Pancreas (tissue), 10 donors: Measurements from ENCODE around the gene FASN. TPM values are rescaled to one million over a fixed set of nuclear protein-coding genes. Genes with fewer than 3 reads are reported as not detected.

Experiments used
- ATAC-seq, 4 donors: fragments of 200-7000 bp; cut with Tn5 transposase; one replicate each; pipeline versions ENCODE4 v1.8.0 to v1.9.1; 2020; ENCODE audit warnings: mild to moderate bottlenecking in 4 of 4, moderate library complexity in 4 of 4
- DNase-seq, 6 donors: peaks; one replicate each; pipeline ENCODE4 v3.0.0-alpha.2; 2020
- FAIRE-seq: peaks from 2 replicates; lab custom pipeline; 2012; peaks lifted over from hg19 to GRCh38; lab: Jason Lieb, UNC
- H3K27ac ChIP-seq, 4 donors: fragments of 200-600 bp; sonication (generic); 1 replicate in 3 of 4; 2 replicates in 1 of 4; pipeline versions ENCODE4 v1.5.0 to v1.8.0; 2020
- H3K27me3 ChIP-seq, 4 donors: fragments of 200-600 bp; one replicate each; pipeline ENCODE4 v1.8.0; 2021
- H3K36me3 ChIP-seq, 3 donors: fragments of 200-600 bp; sonication (generic) in 1 of 3; one replicate each; pipeline versions ENCODE4 v1.5.0 to v1.8.0; 2020 to 2021
- H3K4me1 ChIP-seq, 3 donors: fragments of 200-600 bp; one replicate each; pipeline ENCODE4 v1.8.0; 2021
- H3K4me3 ChIP-seq, 4 donors: fragments of 200-600 bp; sonication (generic) in 2 of 4; one replicate each; pipeline versions ENCODE4 v1.5.0 to v1.8.0; 2020 to 2021
- H3K9me3 ChIP-seq, 4 donors: fragments of 200-600 bp; one replicate each; pipeline ENCODE4 v1.8.0; 2021
- CTCF ChIP-seq, 4 donors: fragments of 200-600 bp; sonication (generic) in 3 of 4; IDR thresholded peaks; one replicate each; pipeline versions ENCODE4 v1.5.0 to v1.8.0; 2021; ENCODE audit warnings: antibody characterized with exemption in 4 of 4
- WGBS, 2 donors: extraction: QIAGEN DNeasy Blood & Tissue Kit; methylation state at CpG; one replicate each; pipeline ENCODE4 v1.1.7; 2013; 5-methylcytosine and 5-hydroxymethylcytosine counted together
- intact Hi-C, 3 donors: fragments of 100-400 bp; cut with DNase I; formaldehyde crosslinking; loops; one replicate each; pipeline versions ENCODE4 v1.11.1 to v1.14.2; 2022
- polyA plus RNA-seq, 2 donors: library from polyadenylated mRNA; stranded (reverse); fragments of 200-250 nt; gene quantifications; one replicate each; pipeline ENCODE4 v1.2.3, GENCODE V29; 2013
- total RNA-seq, 6 donors: library from RNA; stranded (reverse); fragmentation: NEBNext Ultra II Directional in 4 of 6; extraction: Animal tissue kit (Norgen Biotek cat#: 25700) in 4 of 6; gene quantifications; one replicate each; pipeline versions ENCODE4 v1.2.1 to v1.2.4, GENCODE V29; 2021 to 2023
- donor health status: healthy with polysubstance abuse.
- donor health status: DM: no; HTN: no; CAD: no; lungs with moderate emphysema.
- donor health status: DM: no; HTN: no; CAD: no.
- donor health status: control.
- donor health status: control.
- donor health status: Bipolar disorder and iron deficiency.
- donor health status: DM: yes; HTN: yes; CAD: no.
- donor health status: DM: no; HTN: no; CAD: no.
- donor health status: DM: no; HTN: no; CAD: no.
- donor health status: DM: yes; HTN: yes; CAD: no.

Gene FASN
- total and polyA plus RNA-seq, 8 donors: 12.4 to 69.4 (median 31.7) TPM

- WGBS, 2 donors: 96 to 98% methylated on average over 9 of the region's 9 CpGs
- Histone ChIP-seq H3K9me3 (no peaks in the 10 kb centered on the region), H3K27ac (no peak overlapping the region), H3K4me1 (peaks cover 4 to 8% (median 7%) of the 10 kb centered on the region in 3 donors), H3K36me3 (no peaks in the 10 kb centered on the region), H3K4me3 (no peak overlapping the region), H3K27me3 (no peaks in the 10 kb centered on the region)
- ATAC-seq (no peak), FAIRE-seq (no peak), DNase-seq (no peak)
- intact Hi-C loops: loop anchor here (5.0 to 10.0 kb wide), 2 partner anchors 126 to 128 kb away; no protein-coding TSS in a partner anchor
- no peak for TF ChIP-seq CTCF (IDR thresholded peaks at IDR 0.05)
Observed at GRCh38 chr17:82028966-82029365, 69.1 kb downstream of the FASN start.

Other genes starting within 250 kb of the FASN start
- gene P4HB, start 237.7 kb downstream of the FASN start, total RNA-seq: 1,000 to 10,000 TPM; 1,057 to 2,130 (median 1,556) TPM
- gene P4HB, start 237.7 kb downstream of the FASN start, polyA plus RNA-seq: 1,000 to 10,000 TPM in 1 of 2 donors, 100 to 1,000 TPM in 1; 876 to 1,399 TPM
- 100 to 1,000 TPM in 5 of 6 donors, 10 to 100 TPM in 1; 99.5 to 170 (median 160) TPM for gene ARHGDIA, start 226.9 kb downstream of the FASN start, total RNA-seq
- gene ARHGDIA, start 226.9 kb downstream of the FASN start, polyA plus RNA-seq: 100 to 1,000 TPM; 157 to 225 TPM
- 10 to 100 TPM; 14.4 to 27.8 (median 23.4) TPM for gene ALYREF, start 206.7 kb downstream of the FASN start, total RNA-seq
- gene ALYREF, start 206.7 kb downstream of the FASN start, polyA plus RNA-seq: 10 to 100 TPM; 10.3 to 22.6 TPM
- gene ANAPC11, start 206.5 kb downstream of the FASN start, total RNA-seq: 10 to 100 TPM; 33.3 to 45.5 (median 42.5) TPM
- gene ANAPC11, start 206.5 kb downstream of the FASN start, polyA plus RNA-seq: 100 to 1,000 TPM in 1 of 2 donors, 10 to 100 TPM in 1; 95.1 to 112 TPM
- gene NPB, start 196.0 kb downstream of the FASN start, total RNA-seq: under 1 TPM in 4 of 6 donors, not detected in 2; 0.19 to 0.62 (median 0.34) TPM
- gene NPB, start 196.0 kb downstream of the FASN start, polyA plus RNA-seq: under 1 TPM; 0.34 to 0.45 TPM
- 10 to 100 TPM in 5 of 6 donors, 1 to 10 TPM in 1; 9.0 to 20.7 (median 15.0) TPM for gene PCYT2, start 186.8 kb downstream of the FASN start, total RNA-seq
- gene PCYT2, start 186.8 kb downstream of the FASN start, polyA plus RNA-seq: 10 to 100 TPM; 22.3 to 35.3 TPM
- 10 to 100 TPM in 5 of 6 donors, 1 to 10 TPM in 1; 9.6 to 18.1 (median 12.0) TPM for gene SIRT7, start 180.1 kb downstream of the FASN start, total RNA-seq
- gene SIRT7, start 180.1 kb downstream of the FASN start, polyA plus RNA-seq: 10 to 100 TPM; 33.8 to 40.2 TPM
- 10 to 100 TPM in 1 of 6 donors, 1 to 10 TPM in 5; 6.4 to 11.1 (median 8.0) TPM for gene MAFG, start 170.5 kb downstream of the FASN start, total RNA-seq
- 1 to 10 TPM; 6.9 to 8.2 TPM for gene MAFG, start 170.5 kb downstream of the FASN start, polyA plus RNA-seq
- 100 to 1,000 TPM in 1 of 6 donors, 10 to 100 TPM in 5; 30.6 to 158 (median 52.3) TPM for gene PYCR1, start 160.9 kb downstream of the FASN start, total RNA-seq
- 10 to 100 TPM; 25.4 to 36.9 TPM for gene PYCR1, start 160.9 kb downstream of the FASN start, polyA plus RNA-seq
- not detected for gene MYADML2, start 151.0 kb downstream of the FASN start, total RNA-seq
- not detected for gene MYADML2, start 151.0 kb downstream of the FASN start, polyA plus RNA-seq
- under 1 TPM in 5 of 6 donors, not detected in 1; 0.14 to 0.44 (median 0.16) TPM for gene NOTUM, start 137.0 kb downstream of the FASN start, total RNA-seq
- gene NOTUM, start 137.0 kb downstream of the FASN start, polyA plus RNA-seq: under 1 TPM; 0.21 to 0.27 TPM
- gene ASPSCR1, start 120.6 kb downstream of the FASN start, total RNA-seq: 10 to 100 TPM; 12.2 to 25.7 (median 16.2) TPM
- gene ASPSCR1, start 120.6 kb downstream of the FASN start, polyA plus RNA-seq: 10 to 100 TPM; 70.8 to 78.8 TPM
- 10 to 100 TPM; 14.0 to 28.6 (median 16.4) TPM for gene CENPX, start 75.4 kb downstream of the FASN start, total RNA-seq
- gene CENPX, start 75.4 kb downstream of the FASN start, polyA plus RNA-seq: 10 to 100 TPM; 43.6 to 62.4 TPM
- 1 to 10 TPM; 5.3 to 9.9 (median 6.2) TPM for gene LRRC45, start 74.9 kb downstream of the FASN start, total RNA-seq
- gene LRRC45, start 74.9 kb downstream of the FASN start, polyA plus RNA-seq: 10 to 100 TPM; 20.0 to 21.6 TPM
- 1 to 10 TPM in 5 of 6 donors, under 1 TPM in 1; 0.97 to 3.3 (median 1.9) TPM for gene RAC3, start 66.6 kb downstream of the FASN start, total RNA-seq
- gene RAC3, start 66.6 kb downstream of the FASN start, polyA plus RNA-seq: 10 to 100 TPM in 1 of 2 donors, 1 to 10 TPM in 1; 6.0 to 12.6 TPM
- gene DCXR, start 60.5 kb downstream of the FASN start, total RNA-seq: 10 to 100 TPM; 34.8 to 87.4 (median 51.1) TPM
- 100 to 1,000 TPM in 1 of 2 donors, 10 to 100 TPM in 1; 86.7 to 108 TPM for gene DCXR, start 60.5 kb downstream of the FASN start, polyA plus RNA-seq
- 10 to 100 TPM; 18.2 to 30.8 (median 28.4) TPM for gene RFNG, start 46.4 kb downstream of the FASN start, total RNA-seq
- 10 to 100 TPM; 57.9 to 59.1 TPM for gene RFNG, start 46.4 kb downstream of the FASN start, polyA plus RNA-seq
- gene GPS1, start 46.3 kb downstream of the FASN start, total RNA-seq: 10 to 100 TPM; 43.0 to 61.9 (median 49.1) TPM
- 100 to 1,000 TPM; 142 to 149 TPM for gene GPS1, start 46.3 kb downstream of the FASN start, polyA plus RNA-seq
- 10 to 100 TPM; 56.0 to 89.2 (median 63.7) TPM for gene DUS1L, start 32.4 kb downstream of the FASN start, total RNA-seq
- gene DUS1L, start 32.4 kb downstream of the FASN start, polyA plus RNA-seq: 100 to 1,000 TPM; 138 to 186 TPM
- 10 to 100 TPM; 19.6 to 31.8 (median 22.9) TPM for gene CCDC57, start 114.6 kb upstream of the FASN start, total RNA-seq
- gene CCDC57, start 114.6 kb upstream of the FASN start, polyA plus RNA-seq: 100 to 1,000 TPM; 135 to 176 TPM
- gene SLC16A3, start 130.8 kb upstream of the FASN start, total RNA-seq: 10 to 100 TPM in 2 of 6 donors, 1 to 10 TPM in 4; 1.2 to 22.8 (median 4.2) TPM
- gene SLC16A3, start 130.8 kb upstream of the FASN start, polyA plus RNA-seq: 1 to 10 TPM; 3.5 TPM
- gene CSNK1D, start 175.5 kb upstream of the FASN start, total RNA-seq: 10 to 100 TPM; 47.1 to 81.6 (median 62.5) TPM
- 100 to 1,000 TPM; 101 to 107 TPM for gene CSNK1D, start 175.5 kb upstream of the FASN start, polyA plus RNA-seq
- gene CD7, start 219.4 kb upstream of the FASN start, total RNA-seq: 1 to 10 TPM in 2 of 6 donors, under 1 TPM in 4; 0.28 to 1.3 (median 0.98) TPM
- 1 to 10 TPM in 1 of 2 donors, under 1 TPM in 1; 0.70 to 1.0 TPM for gene CD7, start 219.4 kb upstream of the FASN start, polyA plus RNA-seq
- 1 to 10 TPM in 5 of 6 donors, under 1 TPM in 1; 0.74 to 7.4 (median 1.4) TPM for gene SECTM1, start 235.5 kb upstream of the FASN start, total RNA-seq
- 1 to 10 TPM; 1.5 to 3.3 TPM for gene SECTM1, start 235.5 kb upstream of the FASN start, polyA plus RNA-seq